Sigmoid colon (tissue), 4 donors: ENCODE data around the gene SLC39A2.

Experiments
- CTCF ChIP-seq, 4 experiments: fragments of 450-650 bp in 3 of 4; fragments of 200-600 bp in 1 of 4; IDR thresholded peaks; one replicate each; pipeline ENCODE4 v1.5.1; 2016 to 2019; ENCODE audit warnings: antibody characterized with exemption in 4 of 4, mild to moderate bottlenecking in 3 of 4, moderate library complexity in 2 of 4
- POLR2AphosphoS5 ChIP-seq, 4 donors: sonication (generic); formaldehyde crosslinking; IDR thresholded peaks; one replicate each; pipeline ENCODE4 v1.6.1; 2017; ENCODE audit warnings: antibody characterized with exemption in 4 of 4

DNA sequence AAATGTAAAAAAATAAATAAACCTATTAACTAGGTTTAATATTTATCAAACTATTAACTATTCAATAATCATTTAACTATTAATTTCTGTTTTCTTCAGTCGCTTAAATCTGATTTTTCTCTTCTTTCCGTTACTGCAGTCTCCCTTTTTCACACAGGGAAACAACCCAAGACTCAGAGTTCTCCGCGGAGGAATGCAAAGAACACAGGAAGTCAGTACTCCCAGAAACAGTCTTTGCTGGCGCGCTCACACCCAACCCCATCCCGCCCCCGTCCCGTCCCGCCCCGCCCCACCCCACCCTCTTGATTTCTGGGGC lies 9.7 kb upstream of the SLC39A2 start:
- TF ChIP-seq CTCF (IDR thresholded peaks at IDR 0.05) (no peak), POLR2AphosphoS5 (IDR thresholded peaks at IDR 0.05) (no peak)
